Vagina (tissue), 2 donors: ENCODE measurements around the gene ZYG11A.
"Not testable (repeated sequence)": the region's sequence is repeated elsewhere in the genome, so short reads cannot be mapped to it uniquely, and the experiment has no call there.

ENCODE experiments used
- POLR2AphosphoS5 ChIP-seq, 2 donors: sonication (generic); formaldehyde crosslinking; IDR thresholded peaks; one replicate each; pipeline ENCODE4 v1.9.0; 2017; ENCODE audit warnings: antibody characterized with exemption in 2 of 2, mild to moderate bottlenecking in 2 of 2, low read depth in 1 of 2; ENCODE audit not compliant: insufficient read depth in 1 of 2
- TF ChIP-seq, protein P1 (sequence below), 3 experiments: fragments of 450-650 bp in 2 of 3; fragments of 200-600 bp in 1 of 3; sonication (generic) in 1 of 3; IDR thresholded peaks; one replicate each; pipeline ENCODE4 v1.5.1; 2017 to 2019; ENCODE audit warnings: antibody characterized with exemption in 3 of 3, mild to moderate bottlenecking in 2 of 3, moderate library complexity in 2 of 3

DNA sequence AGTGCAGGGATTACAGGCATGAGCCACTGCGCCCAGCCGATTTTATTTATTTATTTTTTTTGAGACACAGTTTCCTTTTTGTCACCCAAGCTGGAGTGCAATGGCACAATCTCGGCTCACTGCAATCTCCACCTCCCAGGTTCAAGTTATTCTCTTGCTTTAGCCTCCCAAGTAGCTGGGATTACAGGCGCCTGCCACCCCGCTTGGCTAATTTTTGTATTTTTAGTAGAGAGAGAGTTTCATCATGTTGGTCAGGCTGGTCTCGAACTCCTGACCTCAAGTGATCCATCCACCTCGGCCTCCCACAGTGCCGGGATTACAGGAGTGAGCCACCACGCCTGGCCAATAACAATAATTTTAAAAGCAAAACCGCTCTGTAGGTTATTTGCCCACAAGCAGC, 3.4 kb upstream of the ZYG11A start:
- TF ChIP-seq, protein P1, sequence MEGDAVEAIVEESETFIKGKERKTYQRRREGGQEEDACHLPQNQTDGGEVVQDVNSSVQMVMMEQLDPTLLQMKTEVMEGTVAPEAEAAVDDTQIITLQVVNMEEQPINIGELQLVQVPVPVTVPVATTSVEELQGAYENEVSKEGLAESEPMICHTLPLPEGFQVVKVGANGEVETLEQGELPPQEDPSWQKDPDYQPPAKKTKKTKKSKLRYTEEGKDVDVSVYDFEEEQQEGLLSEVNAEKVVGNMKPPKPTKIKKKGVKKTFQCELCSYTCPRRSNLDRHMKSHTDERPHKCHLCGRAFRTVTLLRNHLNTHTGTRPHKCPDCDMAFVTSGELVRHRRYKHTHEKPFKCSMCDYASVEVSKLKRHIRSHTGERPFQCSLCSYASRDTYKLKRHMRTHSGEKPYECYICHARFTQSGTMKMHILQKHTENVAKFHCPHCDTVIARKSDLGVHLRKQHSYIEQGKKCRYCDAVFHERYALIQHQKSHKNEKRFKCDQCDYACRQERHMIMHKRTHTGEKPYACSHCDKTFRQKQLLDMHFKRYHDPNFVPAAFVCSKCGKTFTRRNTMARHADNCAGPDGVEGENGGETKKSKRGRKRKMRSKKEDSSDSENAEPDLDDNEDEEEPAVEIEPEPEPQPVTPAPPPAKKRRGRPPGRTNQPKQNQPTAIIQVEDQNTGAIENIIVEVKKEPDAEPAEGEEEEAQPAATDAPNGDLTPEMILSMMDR (IDR thresholded peaks at IDR 0.05): not testable (repeated sequence)
- TF ChIP-seq POLR2AphosphoS5 (IDR thresholded peaks at IDR 0.05; ENCODE audit: insufficient read depth in 1 of 2, low read depth in 1 of 2): not testable (repeated sequence)
